ENCODE results near the gene ISL2.

DNA sequence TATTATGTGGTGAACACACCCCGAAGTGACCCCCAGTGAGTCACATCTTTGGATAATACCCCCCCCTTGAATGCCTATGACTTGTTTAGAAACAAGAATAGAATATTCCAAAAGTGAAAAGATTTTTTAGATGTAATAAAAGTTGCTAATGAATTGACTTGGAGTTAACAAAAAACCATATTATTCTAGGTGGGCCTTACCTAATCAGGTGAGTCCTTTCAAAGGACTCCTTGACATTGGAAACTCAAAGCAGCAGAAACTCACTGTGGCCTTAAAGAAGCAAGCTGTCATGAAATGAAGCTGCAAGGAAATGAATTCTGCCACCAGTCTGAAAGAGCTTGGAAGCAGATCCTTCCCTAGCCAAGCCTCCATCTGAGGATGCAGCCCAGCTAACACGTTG is 10.9 kb upstream of the ISL2 start:
- TF ChIP-seq, protein P1, sequence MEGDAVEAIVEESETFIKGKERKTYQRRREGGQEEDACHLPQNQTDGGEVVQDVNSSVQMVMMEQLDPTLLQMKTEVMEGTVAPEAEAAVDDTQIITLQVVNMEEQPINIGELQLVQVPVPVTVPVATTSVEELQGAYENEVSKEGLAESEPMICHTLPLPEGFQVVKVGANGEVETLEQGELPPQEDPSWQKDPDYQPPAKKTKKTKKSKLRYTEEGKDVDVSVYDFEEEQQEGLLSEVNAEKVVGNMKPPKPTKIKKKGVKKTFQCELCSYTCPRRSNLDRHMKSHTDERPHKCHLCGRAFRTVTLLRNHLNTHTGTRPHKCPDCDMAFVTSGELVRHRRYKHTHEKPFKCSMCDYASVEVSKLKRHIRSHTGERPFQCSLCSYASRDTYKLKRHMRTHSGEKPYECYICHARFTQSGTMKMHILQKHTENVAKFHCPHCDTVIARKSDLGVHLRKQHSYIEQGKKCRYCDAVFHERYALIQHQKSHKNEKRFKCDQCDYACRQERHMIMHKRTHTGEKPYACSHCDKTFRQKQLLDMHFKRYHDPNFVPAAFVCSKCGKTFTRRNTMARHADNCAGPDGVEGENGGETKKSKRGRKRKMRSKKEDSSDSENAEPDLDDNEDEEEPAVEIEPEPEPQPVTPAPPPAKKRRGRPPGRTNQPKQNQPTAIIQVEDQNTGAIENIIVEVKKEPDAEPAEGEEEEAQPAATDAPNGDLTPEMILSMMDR (IDR thresholded peaks at IDR 0.05; ENCODE audit: low read depth, low read length, missing input control), result no peak
- no peak for TF ChIP-seq JUND (IDR thresholded peaks at IDR 0.05)
- TF ChIP-seq GABPA (IDR thresholded peaks at IDR 0.05 in 1 of 2, conservative IDR thresholded peaks at IDR 0.05 in 1 of 2), result no peak
- TF ChIP-seq, protein P2, sequence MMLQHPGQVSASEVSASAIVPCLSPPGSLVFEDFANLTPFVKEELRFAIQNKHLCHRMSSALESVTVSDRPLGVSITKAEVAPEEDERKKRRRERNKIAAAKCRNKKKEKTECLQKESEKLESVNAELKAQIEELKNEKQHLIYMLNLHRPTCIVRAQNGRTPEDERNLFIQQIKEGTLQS (IDR thresholded peaks at IDR 0.05), result no peak
- TF ChIP-seq EGR1 (IDR thresholded peaks at IDR 0.05; ENCODE audit: low read depth in 2 of 2), result no peak
- TF ChIP-seq YY1 (IDR thresholded peaks at IDR 0.05), result no peak
